KOPT-K1 (cell line): ENCODE measurements around the gene RND3.

Source experiments
- H3K27ac ChIP-seq: fragments of 200-600 bp; sonication (generic); 2 replicates; pipeline ENCODE4 v1.5.1; 2016; ENCODE audit warnings: antibody characterized with exemption, mild to moderate bottlenecking, low read depth, low read length; ENCODE audit not compliant: poor library complexity, severe bottlenecking
- H3K36me3 ChIP-seq: fragments of 200-600 bp; sonication (generic); 2 replicates; pipeline ENCODE4 v1.5.1; 2017; ENCODE audit warnings: antibody characterized with exemption, mild to moderate bottlenecking, low read length, moderate library complexity; ENCODE audit not compliant: insufficient read depth
- H3K9me3 ChIP-seq: fragments of 200-600 bp; sonication (generic); 2 replicates; pipeline ENCODE4 v1.5.1; 2017; ENCODE audit warnings: antibody characterized with exemption, low read length, mild to moderate bottlenecking; ENCODE audit not compliant: insufficient read depth, poor library complexity, severe bottlenecking

The RND3 gene

DNA sequence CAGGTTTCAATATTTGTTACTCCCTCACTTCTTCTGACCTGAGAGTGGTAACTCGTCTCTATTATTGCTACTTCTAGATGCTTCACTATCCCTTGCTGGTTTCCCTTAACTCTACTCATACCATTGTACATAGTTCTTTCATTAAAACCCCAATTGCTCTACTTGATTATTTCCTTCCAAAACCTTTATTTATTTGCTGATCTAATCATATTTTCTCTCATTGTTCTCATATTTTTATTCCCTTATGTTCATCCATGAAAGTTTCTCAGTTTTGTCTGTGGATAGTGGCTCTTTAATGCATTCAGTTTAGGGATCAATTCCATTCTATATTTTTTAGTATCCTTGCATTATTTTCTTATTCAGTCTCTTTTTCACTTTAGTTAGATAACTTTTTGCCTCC lies 42.1 kb downstream of the RND3 start:
- no peaks in the 10 kb centered on the region for H3K36me3 ChIP-seq
- no peaks in the 10 kb centered on the region for H3K9me3 ChIP-seq
- no peak overlapping the region for H3K27ac ChIP-seq

DNA sequence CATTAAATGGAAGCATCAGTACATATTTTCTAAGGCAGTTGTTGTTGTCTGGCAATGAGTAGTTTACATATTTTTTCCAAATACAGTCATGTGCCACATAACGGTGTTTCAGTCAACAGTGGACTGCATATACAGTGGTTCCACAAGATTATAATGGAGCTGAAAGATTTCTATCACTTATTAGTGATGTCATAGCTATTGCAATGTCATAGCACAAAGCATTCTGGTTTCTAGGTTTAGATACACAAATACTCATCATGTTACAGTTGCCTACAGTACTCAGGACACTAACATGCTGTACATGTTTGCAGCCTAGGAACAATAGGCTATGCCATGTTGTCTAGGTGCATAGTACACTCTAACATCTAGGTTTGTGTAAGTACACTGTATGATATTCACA lies 45.0 kb downstream of the RND3 start:
- H3K27ac ChIP-seq = no peak overlapping the region
- no peaks in the 10 kb centered on the region for H3K36me3 ChIP-seq
- H3K9me3 ChIP-seq = no peaks in the 10 kb centered on the region

GRCh38 chr2:150441784-150442183 lies 45.7 kb downstream of the RND3 start:
- H3K27ac ChIP-seq = no peak overlapping the region
- peaks cover under 1% of the 10 kb centered on the region for H3K9me3 ChIP-seq
- H3K36me3 ChIP-seq = no peaks in the 10 kb centered on the region

- Histone ChIP-seq H3K36me3 (no peaks in the 10 kb centered on the region), H3K27ac (no peak overlapping the region), H3K9me3 (peaks cover 6% of the 10 kb centered on the region)
These were observed 46.2 kb downstream of the RND3 start for GRCh38 chr2:150441226-150441625.

- H3K27ac ChIP-seq = no peak overlapping the region
- no peaks in the 10 kb centered on the region for H3K36me3 ChIP-seq
- peaks cover 28% of the 10 kb centered on the region for H3K9me3 ChIP-seq
These were observed 48.8 kb downstream of the RND3 start for GRCh38 chr2:150438654-150439053.

- no peak overlapping the region for H3K27ac ChIP-seq
- H3K9me3 ChIP-seq = peaks cover 28% of the 10 kb centered on the region
- no peaks in the 10 kb centered on the region for H3K36me3 ChIP-seq
These were observed 49.4 kb downstream of the RND3 start for GRCh38 chr2:150438041-150438440.

DNA sequence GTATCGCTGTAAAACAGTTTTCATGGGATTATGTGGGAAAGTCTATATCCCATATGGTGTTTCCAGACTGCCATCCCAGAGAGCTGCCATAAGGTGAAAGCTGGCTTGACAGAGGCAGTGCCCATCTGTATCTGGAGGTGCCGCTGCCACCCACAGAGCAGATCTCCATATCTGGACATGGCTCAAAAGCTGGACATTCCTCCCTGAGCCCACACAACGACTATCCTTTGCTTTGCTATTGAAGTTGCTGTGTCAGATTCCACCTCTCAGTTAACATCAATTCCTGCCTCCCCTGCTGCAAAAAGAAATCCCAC lies 55.2 kb downstream of the RND3 start:
- Histone ChIP-seq H3K36me3 (no peaks in the 10 kb centered on the region), H3K9me3 (peaks cover 28% of the 10 kb centered on the region), H3K27ac (no peak overlapping the region)

- Histone ChIP-seq H3K9me3 (peaks cover 27% of the 10 kb centered on the region), H3K27ac (no peak overlapping the region), H3K36me3 (no peaks in the 10 kb centered on the region)
These were observed 55.7 kb downstream of the RND3 start for GRCh38 chr2:150431561-150432311.

DNA sequence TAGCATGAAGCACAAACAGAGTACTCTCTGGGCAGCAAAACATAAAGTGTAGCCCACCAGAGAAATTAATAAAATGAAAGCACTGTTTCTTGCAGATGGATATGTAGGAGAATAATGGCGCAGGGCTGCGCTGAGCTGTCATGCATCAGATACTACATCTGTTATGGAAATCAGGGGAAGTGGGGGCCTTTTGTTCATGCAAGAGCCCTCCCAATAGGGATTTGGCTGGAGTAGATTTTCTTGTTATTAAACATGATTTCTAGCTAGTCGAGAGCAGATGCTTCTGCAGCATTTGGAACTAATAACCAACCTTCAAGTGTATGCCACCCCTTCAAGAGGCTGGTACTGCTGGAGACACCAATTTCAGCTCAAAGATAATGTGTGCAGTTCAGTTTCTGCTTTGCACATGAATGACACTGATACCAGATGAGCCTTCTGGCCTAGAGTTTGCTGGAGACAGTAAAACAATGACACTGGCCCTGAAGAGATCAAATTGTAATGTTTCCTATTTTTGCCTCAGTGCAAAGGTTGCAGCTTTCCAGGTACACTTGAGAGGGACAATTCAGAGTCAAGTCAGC lies 58.0 kb downstream of the RND3 start:
- H3K36me3 ChIP-seq = no peaks in the 10 kb centered on the region
- H3K9me3 ChIP-seq = peaks cover 4% of the 10 kb centered on the region
- no peak overlapping the region for H3K27ac ChIP-seq

GRCh38 chr2:150428641-150429040 lies 58.8 kb downstream of the RND3 start:
- H3K9me3 ChIP-seq = no peaks in the 10 kb centered on the region
- H3K36me3 ChIP-seq = no peaks in the 10 kb centered on the region
- no peak overlapping the region for H3K27ac ChIP-seq

DNA sequence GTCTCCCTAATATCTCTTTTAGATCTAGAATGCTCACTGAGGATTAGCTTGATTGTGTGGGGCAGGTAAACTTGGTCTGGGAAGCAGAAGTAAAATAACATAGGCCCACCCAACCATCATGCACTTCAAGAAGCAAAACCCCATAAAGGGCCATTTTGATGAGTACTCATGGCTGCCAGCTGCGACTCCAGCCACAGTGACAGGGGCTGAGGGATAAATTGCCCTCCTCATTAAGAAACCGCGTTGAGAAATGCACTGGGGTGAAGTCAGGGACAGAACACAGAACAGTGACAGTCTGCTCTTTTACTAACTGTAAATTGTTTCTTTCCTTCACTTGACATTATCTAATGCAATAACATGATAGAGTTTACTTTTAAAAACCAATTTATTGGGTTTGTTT lies 60.2 kb downstream of the RND3 start:
- Histone ChIP-seq H3K27ac (no peak overlapping the region), H3K9me3 (no peaks in the 10 kb centered on the region), H3K36me3 (no peaks in the 10 kb centered on the region)

DNA sequence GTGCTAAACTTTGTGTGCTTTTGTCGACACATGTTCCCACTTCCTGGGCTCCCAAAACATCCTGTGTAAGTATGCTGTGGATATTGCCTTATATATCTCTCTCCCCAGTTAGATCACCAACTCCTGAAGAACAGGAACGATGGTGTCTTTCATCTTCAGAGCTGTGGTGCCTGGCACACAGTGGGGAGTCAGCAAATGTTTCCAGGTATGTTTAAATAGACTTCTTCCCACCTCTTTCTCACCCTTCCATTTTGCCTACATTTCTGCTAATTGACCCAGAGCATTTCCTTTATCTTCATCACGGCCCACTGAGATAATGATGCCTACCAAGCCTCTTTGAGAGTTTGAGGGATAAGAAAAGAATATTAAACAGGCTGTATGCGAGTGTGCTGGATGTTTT lies 60.7 kb downstream of the RND3 start:
- no peaks in the 10 kb centered on the region for H3K36me3 ChIP-seq
- no peaks in the 10 kb centered on the region for H3K9me3 ChIP-seq
- no peak overlapping the region for H3K27ac ChIP-seq

DNA sequence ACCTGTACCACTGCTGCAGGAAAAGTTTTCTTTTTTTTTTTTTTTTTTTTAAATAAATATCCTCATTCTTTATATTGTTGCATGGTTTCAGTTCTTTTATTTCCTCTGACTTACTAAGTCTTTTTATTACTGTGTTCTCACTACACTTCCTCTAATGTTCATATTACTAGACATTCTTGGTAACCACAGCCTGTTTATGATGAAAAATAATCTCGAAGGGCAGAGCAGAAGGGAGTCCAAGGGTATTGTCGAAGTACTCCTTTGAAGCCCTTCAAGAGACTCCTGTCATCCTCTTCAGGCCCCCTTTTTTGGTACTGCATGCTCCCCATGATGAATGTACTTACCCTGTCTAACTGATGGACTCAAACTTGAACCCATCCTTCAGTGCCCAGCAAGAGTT lies 61.2 kb downstream of the RND3 start:
- H3K27ac ChIP-seq = no peak overlapping the region
- no peaks in the 10 kb centered on the region for H3K36me3 ChIP-seq
- H3K9me3 ChIP-seq = no peaks in the 10 kb centered on the region

GRCh38 chr2:150425121-150425955 lies 62.1 kb downstream of the RND3 start:
- Histone ChIP-seq H3K27ac (no peak overlapping the region), H3K36me3 (no peaks in the 10 kb centered on the region), H3K9me3 (no peaks in the 10 kb centered on the region)

DNA sequence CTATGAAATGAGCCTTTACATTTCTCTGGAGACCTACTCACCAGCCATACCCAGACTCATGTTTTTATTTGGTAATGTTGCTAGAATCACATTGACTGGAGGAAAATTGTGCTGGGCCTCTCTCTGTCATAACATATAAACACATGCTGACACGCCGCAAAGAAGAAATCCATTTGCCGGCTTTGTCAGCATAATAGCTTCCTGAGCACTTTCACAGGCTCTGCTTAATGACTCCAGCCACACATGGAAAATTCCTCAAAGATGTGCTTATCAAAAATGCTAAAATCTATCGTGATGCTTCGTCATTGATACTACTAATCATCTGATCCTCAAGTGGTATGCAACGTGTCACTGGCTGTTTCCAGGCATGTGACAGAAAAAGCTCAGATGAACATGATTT lies 63.1 kb downstream of the RND3 start:
- Histone ChIP-seq H3K36me3 (no peaks in the 10 kb centered on the region), H3K9me3 (no peaks in the 10 kb centered on the region), H3K27ac (no peak overlapping the region)
